Activated CD8-positive, alpha-beta memory T cell treated with anti-CD3 and anti-CD28 coated beads for 24 hours (primary cell): ENCODE data around the gene CDH23.

ENCODE experiments used
- DNase-seq: peaks from one replicate; pipeline ENCODE4 v3.0.0-alpha.2; 2020

CDH23 gene

GRCh38 chr10:71788954-71789353, 392.2 kb downstream of the CDH23 start:
- DNase-seq: no peak

GRCh38 chr10:71789871-71790270, 393.2 kb downstream of the CDH23 start:
- no peak for DNase-seq

GRCh38 chr10:71790749-71791440, 394.2 kb downstream of the CDH23 start:
- no peak for DNase-seq

- DNase-seq: no peak
These were observed 398.5 kb downstream of the CDH23 start for GRCh38 chr10:71795248-71795647.

GRCh38 chr10:71796749-71797405, 400.2 kb downstream of the CDH23 start:
- no peak for DNase-seq

GRCh38 chr10:71797533-71798307, 401.0 kb downstream of the CDH23 start:
- no peak for DNase-seq

- no peak for DNase-seq
These were observed 401.5 kb downstream of the CDH23 start for GRCh38 chr10:71798308-71798624.

- no peak for DNase-seq
These were observed 402.4 kb downstream of the CDH23 start for GRCh38 chr10:71799112-71799511.

GRCh38 chr10:71799608-71800453, 403.1 kb downstream of the CDH23 start:
- DNase-seq: no peak

- DNase-seq: no peak
These were observed 404.6 kb downstream of the CDH23 start for GRCh38 chr10:71801361-71801760.

- no peak for DNase-seq
These were observed 405.5 kb downstream of the CDH23 start for GRCh38 chr10:71802235-71802634.

GRCh38 chr10:71802715-71803488, 406.2 kb downstream of the CDH23 start:
- DNase-seq: no peak

- DNase-seq: no peak
These were observed 407.4 kb downstream of the CDH23 start for GRCh38 chr10:71804077-71804476.

- DNase-seq: no peak
These were observed 409.3 kb downstream of the CDH23 start for GRCh38 chr10:71805776-71806703.

- no peak for DNase-seq
These were observed 410.2 kb downstream of the CDH23 start for GRCh38 chr10:71806704-71807556.

GRCh38 chr10:71807557-71808510, 411.1 kb downstream of the CDH23 start:
- DNase-seq: no peak

- no peak for DNase-seq
These were observed 412.9 kb downstream of the CDH23 start for GRCh38 chr10:71809628-71810027.

- DNase-seq: no peak
These were observed 413.5 kb downstream of the CDH23 start for GRCh38 chr10:71810048-71810750.
